GM19452 (cell line): ENCODE results near the gene RIC8A.

ENCODE experiments used
- ATAC-seq: cut with Tn5 transposase; IDR thresholded peaks from one replicate; pipeline ENCODE4 v1.9.1; 2021; ENCODE audit not compliant: unreplicated experiment

The RIC8A gene

DNA sequence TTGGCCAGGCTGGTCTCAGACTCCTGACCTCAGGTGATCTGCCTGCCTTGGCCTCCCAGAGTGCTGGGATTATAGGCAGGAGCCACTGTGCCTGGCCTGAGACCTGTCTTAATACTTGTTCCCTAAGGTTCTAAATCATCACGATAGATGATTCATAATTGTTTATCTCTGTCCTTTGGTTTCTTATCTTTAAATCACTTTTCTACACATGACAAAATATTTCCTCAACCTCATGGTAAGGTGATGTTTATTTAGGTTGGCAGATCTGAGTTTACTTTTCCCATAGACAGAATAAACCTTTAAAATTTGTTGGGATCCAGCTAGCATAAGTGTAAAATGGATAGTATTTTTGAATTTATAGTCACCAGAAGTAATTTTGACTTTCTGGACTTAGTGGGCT, 32.8 kb downstream of the RIC8A start:
- no peak for ATAC-seq

- ATAC-seq, result no peak
Measured at GRCh38 chr11:241634-242033, 34.1 kb downstream of the RIC8A start.

DNA sequence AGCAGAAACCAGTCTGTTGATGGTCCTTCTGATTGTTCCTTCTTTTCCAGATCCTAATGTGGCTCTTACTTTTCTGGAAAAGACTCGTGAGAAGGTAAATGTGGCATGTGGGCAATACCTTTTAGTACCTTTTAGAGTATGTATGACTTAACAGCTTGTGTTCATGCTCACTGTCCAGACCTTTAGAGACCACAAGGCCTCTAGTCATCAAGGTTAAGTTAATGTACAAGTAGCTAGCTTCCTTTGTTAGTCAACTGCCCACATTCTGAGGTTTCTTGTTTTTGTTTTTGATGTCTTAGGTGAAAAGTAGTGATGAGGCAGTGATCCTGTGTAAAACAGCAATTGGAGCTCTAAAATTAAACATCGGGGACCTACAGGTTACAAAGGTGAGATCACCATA, 36.9 kb downstream of the RIC8A start:
- ATAC-seq, result no peak

GRCh38 chr11:249062-249461, 41.6 kb downstream of the RIC8A start:
- no peak for ATAC-seq

DNA sequence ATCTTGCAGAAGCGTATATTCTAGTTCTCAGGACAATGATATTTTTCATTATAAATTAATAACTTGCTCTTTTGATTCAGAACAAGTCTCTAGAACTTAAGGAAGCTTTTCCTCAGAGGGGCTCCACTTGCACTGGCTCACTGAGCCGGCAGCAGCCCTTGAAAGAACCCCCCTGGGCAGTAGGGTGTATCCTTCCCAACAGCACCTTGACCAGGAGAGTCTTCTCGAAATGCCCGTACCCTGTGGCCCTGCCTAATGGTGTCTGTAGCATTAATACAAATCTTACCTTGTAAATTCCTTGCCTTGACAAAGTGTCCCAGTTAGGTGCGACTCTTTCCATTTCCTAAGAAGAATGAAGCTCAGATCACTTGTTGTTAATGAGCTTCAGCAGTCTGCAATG, 42.8 kb downstream of the RIC8A start:
- no peak for ATAC-seq

- ATAC-seq, result no peak
Measured at GRCh38 chr11:250740-251299, 43.3 kb downstream of the RIC8A start.

- no peak for ATAC-seq
Measured at GRCh38 chr11:251550-251949, 44.0 kb downstream of the RIC8A start.

- no peak for ATAC-seq
Measured at GRCh38 chr11:252666-253065, 45.2 kb downstream of the RIC8A start.

DNA sequence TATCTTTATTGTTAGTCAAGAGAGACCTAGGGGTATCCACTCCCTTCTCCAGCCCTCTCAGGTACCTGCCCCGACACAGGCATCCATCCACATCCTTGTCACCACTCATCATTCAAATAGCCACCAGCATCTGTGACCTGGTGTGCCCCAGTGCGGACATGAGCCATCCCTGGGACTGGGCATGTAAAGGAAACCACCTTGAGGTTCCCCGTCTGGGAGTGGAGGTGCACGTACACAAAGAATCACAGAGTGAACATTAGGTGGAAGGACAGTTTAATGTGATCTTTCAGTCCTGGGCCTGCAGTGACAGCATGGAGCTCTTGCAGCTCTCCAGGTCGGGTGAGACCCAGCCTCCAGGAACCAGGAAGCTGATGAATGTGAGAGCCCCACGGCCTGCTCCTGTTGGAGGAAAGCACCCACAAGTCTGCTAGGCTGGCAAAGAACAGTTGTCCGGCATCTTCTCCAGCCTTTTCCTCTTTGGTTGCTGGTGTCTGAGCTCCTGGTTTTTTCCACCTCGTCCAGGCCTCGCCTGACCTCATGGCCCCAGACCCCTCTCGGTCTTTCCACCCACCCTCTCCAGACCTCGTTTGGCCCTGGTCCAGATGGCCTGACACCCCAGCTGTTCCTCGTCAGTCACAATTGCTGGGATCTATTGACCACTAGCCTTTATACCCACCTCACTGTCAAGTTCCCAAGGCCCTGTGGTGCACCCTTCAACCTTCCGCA, 45.8 kb downstream of the RIC8A start:
- no peak for ATAC-seq

GRCh38 chr11:253886-254270, 46.4 kb downstream of the RIC8A start:
- ATAC-seq, result no peak

GRCh38 chr11:255176-255575, 47.7 kb downstream of the RIC8A start:
- ATAC-seq, result no peak

DNA sequence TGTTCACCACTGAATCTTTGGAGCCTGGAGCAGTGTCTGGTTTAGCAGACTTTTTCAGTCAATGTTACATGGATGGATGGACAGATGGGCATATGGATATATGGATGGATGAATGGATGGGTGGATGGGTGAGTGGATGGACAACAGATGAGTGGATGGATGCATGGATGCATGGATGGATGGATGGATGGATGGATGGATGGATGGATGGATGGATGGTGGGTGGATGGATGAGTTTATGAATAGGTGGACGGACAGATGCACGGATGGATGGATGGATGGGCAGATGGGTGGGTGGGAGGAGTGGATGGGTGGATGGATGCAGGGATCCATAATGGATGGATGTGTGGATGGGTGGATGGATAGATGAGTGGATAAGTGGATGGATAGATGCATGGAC, 48.3 kb downstream of the RIC8A start:
- no peak for ATAC-seq

DNA sequence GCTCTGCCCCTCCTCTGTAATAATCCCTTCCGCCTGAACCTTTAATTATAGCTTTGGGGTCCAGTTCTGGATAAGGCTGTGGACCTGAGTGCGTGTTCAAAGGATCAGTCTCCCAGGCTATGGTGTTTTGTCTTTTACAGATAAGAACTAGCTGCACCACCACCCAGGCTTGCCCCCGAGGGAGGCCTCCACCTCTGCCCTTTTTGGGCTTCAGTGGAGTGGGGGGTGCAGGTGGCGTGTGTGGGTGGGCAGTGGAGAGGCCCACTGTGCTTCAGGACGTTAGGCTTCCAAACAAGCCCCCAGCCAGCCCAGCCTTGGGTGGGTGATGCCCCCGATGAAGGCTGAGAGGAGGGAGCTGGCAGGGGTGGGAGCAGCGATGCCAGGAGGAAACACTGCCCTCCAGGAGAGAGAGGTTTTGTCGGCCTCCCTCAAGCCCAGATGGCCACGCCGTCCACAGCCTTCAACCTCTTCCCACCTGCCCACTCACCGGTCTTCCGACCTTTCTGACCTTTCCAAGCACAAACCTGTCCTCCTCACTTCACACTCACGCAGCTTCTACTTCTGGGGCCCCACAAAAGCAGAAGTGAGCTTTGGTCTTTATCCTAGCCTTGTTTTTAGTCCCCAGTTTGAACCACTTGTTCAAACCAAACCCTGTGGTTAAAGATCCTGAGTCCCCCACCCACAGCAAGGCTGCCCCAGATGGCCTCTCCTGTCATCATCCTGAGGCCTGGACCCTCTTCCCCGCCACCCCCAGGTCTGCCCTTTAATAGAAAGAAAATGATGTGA, 49.6 kb downstream of the RIC8A start:
- ATAC-seq, result no peak

GRCh38 chr11:257766-258493, 50.4 kb downstream of the RIC8A start:
- no peak for ATAC-seq

GRCh38 chr11:259413-259812, 51.9 kb downstream of the RIC8A start:
- no peak for ATAC-seq

DNA sequence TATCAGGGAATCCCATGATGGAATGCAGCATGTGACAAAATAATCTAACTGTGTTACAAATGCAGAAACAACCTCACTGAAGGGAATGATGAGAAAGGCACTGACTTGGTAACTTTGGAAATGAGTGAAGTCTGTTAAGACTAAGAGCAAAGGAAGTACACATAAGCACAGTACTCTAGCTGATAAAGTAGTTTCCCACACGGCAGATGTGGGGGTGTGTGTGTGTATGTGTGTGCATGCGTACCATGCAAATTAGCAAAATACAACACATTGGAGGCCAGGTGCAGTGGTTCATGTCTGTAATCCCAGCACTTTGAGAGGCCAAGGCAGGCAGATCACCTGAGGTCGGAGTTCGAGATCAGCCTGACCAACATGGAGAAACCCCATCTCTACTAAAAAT, 54.1 kb downstream of the RIC8A start:
- ATAC-seq, result no peak
